GM18867 (cell line): ENCODE results near the gene FBXO38.

Experiments
- ATAC-seq: cut with Tn5 transposase; IDR thresholded peaks from one replicate; pipeline ENCODE4 v1.9.1; 2021; ENCODE audit warnings: mild to moderate bottlenecking, moderate library complexity; ENCODE audit not compliant: unreplicated experiment

The FBXO38 gene

GRCh38 chr5:148383564-148384379, at the start of gene FBXO38:
FBXO38 (plus strand) TSS chr5:148383958; CDS start chr5:148394777, 10,819 bp downstream.
- peak; percentile 99 for ATAC-seq

GRCh38 chr5:148335259-148335658, 48.5 kb upstream of the FBXO38 start, which contains the start of gene SPINK9:
SPINK9 (plus strand) TSS chr5:148335559; CDS start chr5:148335614, 55 bp downstream.
- ATAC-seq = no peak

GRCh38 chr5:148336704-148337435, 46.9 kb upstream of the FBXO38 start:
- ATAC-seq = no peak

- no peak for ATAC-seq
Measured at GRCh38 chr5:148342371-148343045, 41.2 kb upstream of the FBXO38 start.

GRCh38 chr5:148343046-148343407, 40.7 kb upstream of the FBXO38 start:
- ATAC-seq = no peak

- no peak for ATAC-seq
Measured at GRCh38 chr5:148343603-148344487, 39.9 kb upstream of the FBXO38 start.

- no peak for ATAC-seq
Measured at GRCh38 chr5:148347706-148348105, 36.1 kb upstream of the FBXO38 start.

GRCh38 chr5:148352696-148353095, 31.1 kb upstream of the FBXO38 start:
- ATAC-seq = no peak

- no peak for ATAC-seq
Measured at GRCh38 chr5:148353634-148354033, 30.1 kb upstream of the FBXO38 start.

- no peak for ATAC-seq
Measured at GRCh38 chr5:148364343-148364742, 19.4 kb upstream of the FBXO38 start.

GRCh38 chr5:148368299-148368698, 15.5 kb upstream of the FBXO38 start:
- ATAC-seq = no peak

- no peak for ATAC-seq
Measured at GRCh38 chr5:148372166-148372725, 11.5 kb upstream of the FBXO38 start.

- ATAC-seq = no peak
Measured at GRCh38 chr5:148372893-148373292, 10.9 kb upstream of the FBXO38 start.

GRCh38 chr5:148374690-148375360, 8.9 kb upstream of the FBXO38 start:
- ATAC-seq = peak; percentile 92

- ATAC-seq = no peak
Measured at GRCh38 chr5:148376198-148376597, 7.6 kb upstream of the FBXO38 start.

GRCh38 chr5:148378670-148379069, 5.1 kb upstream of the FBXO38 start:
- no peak for ATAC-seq

- ATAC-seq = no peak
Measured at GRCh38 chr5:148379340-148379739, 4.4 kb upstream of the FBXO38 start.

- ATAC-seq = no peak
Measured at GRCh38 chr5:148381906-148382305, 1.9 kb upstream of the FBXO38 start.

- no peak for ATAC-seq
Measured at GRCh38 chr5:148382961-148383360, 797 bp upstream of the FBXO38 start.

GRCh38 chr5:148384380-148384737, 601 bp downstream of the FBXO38 start:
- ATAC-seq = peak; percentile 19
